ENCODE measurements around the gene CDC42BPB.
A peak's percentile ranks its signal among the peaks of the same experiment; 100 is the strongest.

CDC42BPB gene

DNA sequence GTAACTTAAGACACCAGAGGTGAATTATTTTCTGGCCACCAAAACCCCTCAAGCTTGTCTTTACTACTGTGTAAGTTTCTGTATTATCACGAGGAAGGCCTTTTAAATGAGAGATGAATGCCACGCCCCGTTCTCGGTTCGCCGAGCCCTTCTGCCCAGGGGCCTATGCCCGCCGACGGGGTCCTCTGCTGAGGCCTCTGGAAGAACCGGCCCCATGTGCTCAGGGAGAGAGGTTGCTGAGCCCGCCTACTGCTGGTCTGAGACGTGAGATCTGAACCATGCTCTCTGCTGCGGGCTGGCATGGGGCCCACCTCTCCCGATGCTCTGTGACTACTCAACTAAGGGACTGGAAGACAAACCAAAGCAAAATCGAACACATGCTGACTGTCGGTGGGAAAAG is 113.9 kb downstream of the CDC42BPB start:
- no peak for DNase-seq

DNA sequence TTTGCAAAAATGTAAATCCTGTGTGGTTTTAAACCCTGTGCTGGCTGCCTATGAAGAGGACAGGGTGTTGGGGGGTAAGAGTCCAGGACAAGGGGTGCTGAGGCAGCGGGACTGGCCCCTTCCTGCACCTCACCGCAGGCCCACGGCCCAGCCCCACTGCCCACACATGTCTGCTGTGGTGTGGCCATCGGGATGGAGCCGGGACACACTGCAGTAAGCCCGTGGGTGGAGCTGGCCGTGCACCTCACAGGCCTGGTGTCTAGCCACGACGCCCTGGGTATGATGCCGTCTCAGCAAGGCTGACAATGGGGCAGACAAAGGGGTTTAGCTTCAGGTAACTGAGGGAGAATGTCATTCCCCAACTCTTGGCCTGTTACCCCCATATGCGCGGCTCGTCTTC is 115.3 kb downstream of the CDC42BPB start:
- no peak for DNase-seq

DNA sequence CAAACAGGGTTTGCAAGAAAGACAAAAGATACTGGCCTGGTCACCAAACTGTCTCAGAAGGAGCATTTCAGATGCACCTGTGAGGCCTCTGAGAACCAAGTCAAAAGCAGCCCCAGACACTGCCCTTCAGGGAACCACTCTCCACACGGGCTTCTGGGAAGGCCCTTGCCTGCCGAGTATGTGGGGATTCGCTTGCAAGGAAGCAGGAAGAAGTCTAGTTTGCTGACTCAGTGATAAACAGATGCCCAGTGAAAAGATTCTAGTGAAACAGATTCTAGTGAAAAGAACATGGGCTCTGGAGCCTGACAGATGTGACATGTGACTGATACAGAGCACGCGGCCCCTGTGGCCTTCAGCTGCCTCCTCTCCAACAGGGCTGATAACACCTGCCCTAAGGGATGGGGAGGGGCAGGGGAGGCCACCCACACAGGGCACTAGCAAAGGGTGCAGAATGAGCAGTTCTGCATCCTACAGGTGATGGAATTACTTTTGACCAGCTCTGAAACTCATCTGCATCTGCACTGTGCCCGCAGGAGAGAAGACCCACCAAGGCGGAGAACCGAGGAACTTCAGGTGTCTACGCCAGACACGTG is 115.8 kb downstream of the CDC42BPB start:
- no peak for DNase-seq

DNA sequence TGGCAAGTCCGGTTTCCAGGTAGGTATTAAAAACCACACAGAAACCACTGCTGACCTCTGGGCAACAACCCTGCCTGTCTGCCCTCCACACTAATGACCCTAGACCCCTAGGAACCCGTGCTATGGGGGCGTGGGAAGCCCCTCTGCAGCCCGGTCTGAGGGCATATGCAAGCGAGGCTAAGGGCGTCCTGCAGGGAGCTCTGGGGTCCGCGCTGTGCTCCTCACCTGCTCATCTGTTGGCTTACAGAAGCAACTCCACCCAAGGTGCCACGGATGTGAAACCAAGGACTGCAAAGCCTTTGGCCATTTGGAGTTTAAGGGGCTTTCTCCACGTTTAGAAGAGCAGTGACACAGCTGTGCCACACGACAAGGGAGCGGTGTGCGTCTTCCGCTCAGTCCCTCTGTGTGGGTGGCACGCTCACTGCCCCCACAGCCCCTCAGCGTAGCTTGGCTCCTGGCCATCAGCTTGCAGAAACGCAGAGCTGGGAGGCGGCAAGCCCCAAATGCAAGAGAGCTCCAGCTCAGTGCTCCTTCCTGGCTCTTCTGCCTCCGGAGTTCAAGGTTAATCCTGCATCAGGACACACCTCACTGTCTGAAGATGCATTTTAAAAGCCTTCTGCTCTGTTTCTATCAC is 116.5 kb downstream of the CDC42BPB start:
- DNase-seq, result no peak

DNA sequence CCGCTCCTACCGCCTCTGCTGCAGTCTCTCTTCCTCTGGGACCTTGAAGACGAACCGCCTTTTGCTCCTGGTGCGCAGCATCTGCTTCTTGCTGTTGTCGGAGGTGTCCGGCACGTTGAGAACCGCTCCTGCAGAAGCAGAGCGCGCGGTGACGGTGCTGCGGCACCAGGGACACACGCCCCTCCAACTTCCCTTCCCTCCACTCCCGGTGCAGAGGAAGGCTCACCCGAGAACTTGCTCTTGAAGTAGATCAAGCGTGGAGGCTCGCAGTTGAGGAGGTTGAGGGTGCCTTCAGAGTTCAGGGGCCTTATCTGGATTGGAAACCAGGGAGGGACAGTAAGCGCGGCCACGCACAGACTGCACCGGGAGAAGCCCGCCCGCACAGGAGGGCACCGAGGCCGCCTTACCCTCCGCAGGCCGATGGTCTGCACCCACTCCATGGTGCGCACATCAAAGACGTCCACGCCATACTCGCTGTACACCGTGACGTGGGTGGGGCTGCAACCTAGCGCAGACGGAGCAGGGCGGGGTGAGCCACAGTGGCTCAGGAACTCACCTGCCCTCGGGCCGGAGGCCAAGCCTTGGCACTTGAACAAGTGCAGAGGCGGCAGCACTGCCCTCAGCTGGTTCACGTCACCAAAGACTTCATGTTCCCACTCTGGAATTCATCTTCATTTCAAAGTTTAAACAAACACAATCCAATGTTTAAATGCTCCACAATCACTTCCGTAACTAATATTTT is 117.4 kb downstream of the CDC42BPB start:
- no peak for DNase-seq

DNA sequence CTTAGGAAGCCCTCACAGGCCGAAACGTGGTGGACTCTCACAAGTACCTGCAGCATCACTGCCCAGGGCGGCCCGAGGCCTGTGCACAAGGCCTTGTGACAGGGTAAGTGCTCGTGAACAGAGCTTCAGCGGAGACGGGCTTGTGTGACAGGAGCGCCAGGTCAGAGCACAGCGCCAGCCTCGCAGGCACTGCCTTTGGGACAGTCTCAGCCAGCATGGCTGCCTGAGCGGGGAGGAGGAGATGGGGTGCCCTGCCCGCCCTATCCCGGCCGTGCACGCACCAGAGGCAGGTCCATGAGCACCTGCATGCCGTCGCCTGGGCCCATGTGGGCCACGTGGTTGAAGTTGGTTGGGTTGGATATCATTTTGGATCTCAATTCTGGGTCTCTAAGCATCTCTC is 118.0 kb downstream of the CDC42BPB start:
- no peak for DNase-seq

DNA sequence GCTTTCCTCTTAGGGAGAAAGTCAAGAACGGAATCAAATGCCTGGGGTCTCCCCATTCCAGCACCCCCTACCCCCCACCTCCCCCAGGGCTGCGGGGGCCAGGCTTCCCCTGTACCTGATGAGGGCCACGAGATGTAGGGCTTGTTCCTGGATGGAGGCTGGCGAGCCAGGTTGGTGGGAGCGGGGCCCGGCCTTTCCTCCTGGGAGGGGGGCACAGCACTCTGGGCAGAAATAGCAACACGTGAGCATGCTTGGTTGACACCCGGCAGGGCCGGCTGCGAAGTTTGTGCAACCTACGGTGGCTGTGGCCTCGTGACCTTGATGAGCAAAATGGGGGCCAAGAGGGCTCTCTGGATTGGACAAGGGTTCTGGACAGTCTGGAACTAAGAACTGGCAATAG is 119.2 kb downstream of the CDC42BPB start:
- DNase-seq, result no peak

DNA sequence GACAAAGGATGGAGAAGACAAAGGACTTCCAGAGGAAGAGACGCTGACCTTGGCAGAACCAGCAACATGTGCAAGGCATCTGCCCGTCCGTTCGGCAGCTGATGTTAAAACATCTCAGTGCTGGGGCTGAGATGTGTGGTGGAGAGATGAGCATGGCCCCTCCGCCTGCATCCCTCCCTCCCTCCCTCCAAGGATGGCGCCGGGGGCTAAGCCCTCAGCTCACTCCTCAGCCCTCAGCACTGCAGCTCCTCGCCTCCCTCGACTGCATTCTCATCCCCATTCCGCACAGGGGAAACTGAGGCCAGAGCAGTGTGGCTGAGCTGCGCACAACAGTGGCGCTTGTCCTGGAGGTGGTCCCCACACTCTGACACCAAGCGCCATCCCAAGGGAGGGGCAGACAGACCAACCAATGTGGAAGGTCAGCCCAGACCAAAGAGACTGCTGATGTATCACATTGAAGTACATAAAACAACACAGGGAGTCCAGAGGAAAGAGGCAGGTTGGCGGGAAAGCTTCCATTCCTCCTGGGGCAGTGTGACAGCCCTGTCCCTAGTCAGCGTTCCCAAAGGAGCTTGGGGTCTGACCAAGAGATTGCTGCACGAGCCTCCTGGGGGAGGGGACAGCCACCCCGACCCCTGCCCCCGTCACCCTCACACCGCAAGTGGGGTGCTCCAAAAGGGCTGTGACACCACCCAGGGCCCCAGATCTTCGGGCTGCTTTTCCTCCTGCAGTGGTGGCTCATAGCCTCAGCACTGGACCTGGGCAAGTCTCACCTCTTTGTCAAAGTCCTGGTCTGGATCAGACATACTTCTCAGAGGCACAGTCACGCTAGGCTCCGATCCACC is 119.8 kb downstream of the CDC42BPB start:
- no peak for DNase-seq

DNA sequence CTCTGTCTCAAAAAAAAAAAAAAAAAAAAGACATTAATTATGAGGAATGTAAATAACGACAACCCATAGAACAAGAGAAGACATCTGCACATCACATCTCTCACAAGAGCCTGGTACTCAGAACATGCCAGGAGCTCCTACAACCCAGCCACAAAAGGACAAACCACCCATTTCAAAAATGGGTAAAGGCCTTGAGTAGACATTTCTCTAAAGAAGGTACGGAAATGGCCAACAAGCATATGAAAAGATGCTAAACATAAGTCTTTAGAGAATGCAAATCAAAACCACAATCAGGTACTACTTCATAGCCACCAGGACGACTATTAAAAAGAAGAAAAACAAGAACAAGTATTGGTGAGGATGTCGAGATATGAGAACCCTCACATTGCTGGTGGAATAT is 121.6 kb downstream of the CDC42BPB start:
- DNase-seq, result no peak

DNA sequence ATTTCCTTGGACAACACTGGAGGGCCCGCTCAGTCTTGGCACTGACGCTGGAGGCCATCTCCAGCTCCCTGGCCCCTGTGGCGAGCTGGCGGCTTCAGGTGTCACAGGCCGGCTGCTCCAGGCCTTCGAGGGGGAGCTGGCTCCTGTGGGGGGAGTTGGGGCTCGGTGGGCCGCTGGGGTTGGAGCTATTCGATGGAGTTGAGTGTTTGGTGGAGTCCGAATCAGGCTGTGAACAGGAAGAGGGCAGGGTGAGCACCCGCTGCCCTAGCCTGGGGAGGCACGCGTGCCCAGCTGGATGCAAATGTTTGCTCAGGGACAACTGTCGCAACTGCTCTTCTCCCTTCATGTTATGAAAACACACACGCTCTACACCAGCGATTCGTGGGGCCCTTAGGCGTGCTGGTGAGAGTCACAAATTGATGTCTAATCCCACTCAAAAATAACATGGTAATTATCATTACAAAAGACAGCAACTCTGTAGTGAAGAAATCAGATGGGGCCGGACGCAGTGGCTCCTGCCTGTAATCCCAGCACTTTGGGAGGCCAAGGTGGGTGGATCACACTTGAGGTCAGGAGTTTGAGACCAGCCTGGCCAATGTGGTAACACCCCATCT is 123.6 kb downstream of the CDC42BPB start:
- DNase-seq, result no peak

DNA sequence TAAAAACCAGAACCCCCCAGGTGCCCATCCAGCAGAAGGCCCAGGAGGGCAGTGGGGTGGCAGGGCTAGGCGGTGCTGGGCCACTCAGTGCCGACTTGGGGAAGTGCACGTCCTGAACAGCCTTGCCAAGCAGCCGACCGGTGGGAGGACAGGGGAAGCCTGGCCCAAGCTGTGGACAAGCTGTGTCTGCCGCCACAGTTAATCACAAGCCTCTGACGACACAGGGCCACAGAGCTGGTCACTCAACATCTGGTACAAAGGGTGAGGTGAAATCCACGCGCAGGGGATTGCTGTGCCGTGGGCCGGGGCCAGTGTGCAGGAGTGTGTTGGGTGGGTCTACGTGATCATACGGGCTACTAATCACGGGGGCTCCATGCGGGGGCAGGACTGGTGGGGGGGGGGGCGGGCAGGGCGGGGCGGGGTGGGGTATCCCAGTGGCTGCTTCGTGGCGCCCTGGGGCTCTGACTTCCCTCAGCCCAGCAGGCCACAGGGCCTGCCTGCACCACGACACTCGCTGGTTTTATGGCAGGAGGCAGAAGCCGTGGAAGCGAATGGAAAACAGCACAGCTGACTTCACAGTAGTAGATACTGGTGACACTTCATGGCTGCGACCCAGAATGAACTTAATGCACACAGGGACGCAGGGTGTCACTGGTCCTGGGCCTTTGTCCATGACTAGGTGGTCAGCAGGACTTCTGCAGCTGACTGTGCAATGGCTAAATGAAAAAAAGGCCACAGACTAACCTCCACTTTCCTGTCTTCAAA is 124.7 kb downstream of the CDC42BPB start:
- no peak for DNase-seq

DNA sequence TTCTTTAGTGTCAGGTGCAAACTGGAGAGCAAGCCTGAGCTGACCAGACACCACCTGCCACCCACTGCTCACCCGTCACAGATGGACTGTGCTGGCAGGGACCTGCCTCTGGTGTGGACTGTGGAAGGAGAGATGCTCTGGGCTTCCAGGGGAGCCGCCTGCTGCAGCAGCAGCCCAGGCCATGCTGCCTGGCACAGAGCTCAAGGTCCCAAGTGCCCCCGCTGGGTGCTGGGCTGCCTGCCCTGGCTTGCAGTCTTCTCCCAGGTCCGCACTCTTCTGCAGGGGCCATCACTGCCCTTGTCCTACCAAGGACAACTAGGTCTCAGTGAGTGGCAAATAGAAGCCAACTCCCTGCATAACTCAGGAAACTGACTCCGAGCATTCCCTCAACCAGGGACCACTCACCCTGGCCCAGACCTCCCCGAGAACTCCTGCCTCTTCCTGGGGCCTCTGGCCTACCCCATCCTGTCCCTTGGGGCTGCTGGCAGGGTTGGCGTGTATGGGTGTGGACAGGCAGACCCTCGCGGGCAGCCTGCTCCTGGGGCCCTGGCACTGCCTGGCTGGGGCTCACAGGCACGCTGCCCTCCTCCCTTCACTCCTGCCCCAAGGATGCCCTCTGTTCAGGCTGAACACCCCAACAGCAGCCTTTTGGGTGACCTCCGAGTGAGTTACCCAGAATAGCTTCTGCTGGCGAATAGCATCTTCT is 125.6 kb downstream of the CDC42BPB start:
- no peak for DNase-seq

DNA sequence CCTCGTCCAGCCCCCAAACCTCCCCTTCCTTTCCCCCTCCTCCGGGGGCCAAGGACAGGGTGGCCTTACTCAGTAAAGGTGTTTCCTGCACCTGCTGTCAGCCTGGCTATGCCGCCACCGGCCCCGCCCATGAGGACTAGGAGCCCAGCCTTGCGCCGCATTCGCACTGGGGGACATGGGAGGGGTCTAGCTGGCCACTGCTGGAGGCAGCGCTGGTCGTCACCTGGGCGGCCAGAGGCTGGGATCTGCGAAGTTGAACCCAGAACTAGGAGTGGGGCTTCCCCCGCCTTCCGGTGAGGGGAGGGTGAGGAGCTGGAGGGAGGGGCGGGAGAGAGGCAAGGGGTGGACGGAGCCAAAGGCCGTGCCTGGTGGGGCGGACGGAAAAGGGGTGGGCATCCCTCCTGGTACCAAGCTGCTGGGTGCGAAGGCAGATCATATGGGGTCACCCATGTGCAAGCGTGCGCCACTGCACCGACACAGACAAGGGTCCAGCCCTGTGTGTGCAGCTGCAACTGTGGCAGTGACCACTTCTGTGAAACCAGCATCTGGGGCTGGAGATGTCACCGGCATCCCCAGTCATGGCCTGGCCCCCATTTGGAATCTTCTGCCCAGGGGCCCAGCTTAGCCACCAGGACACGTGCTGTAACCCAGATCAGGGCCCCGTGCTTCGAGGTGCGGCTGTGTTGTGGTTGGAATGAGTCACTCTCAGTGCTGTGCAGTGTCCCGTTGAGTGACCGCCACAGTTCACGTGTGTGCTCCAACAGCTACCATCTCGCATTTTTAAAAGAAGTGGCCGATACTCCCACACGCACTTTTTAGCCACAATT is 126.4 kb downstream of the CDC42BPB start:
- peak; percentile 50 for DNase-seq

DNA sequence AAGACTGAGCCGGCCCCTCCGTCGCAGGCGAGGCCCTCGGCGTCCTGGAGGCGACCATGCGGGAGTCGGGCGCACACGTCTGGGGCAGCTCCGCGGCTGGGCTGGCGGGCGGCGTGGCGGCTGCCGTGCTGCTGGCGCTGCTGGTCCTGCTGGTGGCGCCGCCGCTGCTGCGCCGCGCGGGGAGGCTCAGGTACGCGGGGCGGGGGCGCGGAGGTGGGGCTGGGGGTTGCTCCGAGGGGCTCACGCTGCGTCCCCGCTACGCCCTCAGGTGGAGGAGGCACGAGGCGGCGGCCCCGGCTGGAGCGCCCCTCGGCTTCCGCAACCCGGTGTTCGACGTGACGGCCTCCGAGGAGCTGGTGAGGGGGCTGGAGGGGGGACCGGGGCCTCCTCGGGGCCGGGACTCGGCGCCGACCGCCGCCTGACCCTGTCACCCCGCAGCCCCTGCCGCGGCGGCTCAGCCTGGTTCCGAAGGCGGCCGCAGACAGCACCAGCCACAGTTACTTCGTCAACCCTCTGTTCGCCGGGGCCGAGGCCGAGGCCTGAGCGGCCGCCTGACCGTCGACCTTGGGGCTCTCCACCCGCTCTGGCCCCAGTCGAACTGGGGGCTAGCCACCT is 127.1 kb downstream of the CDC42BPB start:
- no peak for DNase-seq

DNA sequence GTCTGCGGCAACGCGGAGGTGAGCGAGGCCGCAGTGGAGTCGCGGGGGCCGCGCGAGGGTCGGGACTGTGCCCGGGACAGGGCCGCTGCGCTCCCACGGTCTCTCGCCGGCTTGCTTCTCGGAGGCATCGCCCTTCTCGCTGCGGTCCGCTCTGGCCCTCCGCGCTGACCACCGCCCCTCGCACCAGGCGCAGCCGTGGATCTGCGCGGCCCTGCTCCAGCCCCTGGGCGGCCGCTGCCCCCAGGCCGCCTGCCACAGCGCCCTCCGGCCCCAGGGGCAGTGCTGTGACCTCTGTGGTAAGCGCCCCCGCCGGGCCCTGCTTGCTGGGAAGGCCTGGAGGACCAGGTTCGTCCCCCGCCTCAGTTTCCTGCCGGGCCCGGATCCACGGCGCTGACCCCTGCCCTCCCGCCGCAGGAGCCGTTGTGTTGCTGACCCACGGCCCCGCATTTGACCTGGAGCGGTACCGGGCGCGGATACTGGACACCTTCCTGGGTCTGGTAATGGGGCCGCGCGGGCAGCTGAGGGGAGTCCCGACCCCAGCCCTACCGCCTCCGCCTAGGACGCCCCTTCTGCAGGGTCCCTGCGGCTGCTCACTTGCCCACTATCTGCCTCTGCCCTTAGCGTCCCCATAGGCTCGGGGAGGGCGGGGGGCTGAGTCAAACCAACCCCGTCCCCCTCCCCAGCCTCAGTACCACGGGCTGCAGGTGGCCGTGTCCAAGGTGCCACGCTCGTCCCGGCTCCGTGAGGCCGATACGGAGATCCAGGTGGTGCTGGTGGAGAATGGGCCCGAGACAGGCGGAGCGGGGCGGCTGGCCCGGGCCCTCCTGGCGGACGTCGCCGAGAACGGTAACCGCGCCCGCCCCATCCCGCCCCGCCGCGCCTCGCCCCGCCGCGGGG is 127.9 kb downstream of the CDC42BPB start:
- DNase-seq, result peak; percentile 57

DNA sequence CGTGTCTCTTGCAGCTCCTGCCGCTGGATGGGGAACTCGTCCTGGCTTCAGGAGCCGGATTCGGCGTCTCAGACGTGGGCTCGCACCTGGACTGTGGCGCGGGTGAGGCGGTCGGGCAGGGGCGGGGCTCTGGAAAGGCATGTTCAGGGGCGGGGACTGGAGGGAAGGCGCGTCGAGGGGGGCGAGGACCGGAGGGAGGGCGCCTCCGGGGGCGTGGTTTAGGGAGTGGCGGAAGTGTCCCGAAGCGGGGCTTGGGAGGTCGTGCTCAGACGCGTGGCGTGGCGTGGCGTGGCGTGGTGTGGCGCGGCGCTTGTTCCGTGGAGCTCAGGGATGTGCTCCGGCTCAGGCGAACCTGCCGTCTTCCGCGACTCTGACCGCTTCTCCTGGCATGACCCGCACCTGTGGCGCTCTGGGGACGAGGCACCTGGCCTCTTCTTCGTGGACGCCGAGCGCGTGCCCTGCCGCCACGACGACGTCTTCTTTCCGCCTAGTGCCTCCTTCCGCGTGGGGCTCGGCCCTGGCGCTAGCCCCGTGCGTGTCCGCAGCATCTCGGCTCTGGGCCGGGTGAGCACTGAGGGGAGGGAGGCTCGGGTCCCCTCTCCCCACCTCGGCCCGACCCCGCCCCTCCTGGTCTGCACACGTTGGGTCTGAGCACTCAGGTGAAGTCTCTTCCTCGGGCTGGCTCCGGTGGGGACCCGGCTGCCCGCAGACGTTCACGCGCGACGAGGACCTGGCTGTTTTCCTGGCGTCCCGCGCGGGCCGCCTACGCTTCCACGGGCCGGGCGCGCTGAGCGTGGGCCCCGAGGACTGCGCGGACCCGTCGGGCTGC is 128.7 kb downstream of the CDC42BPB start:
- peak; percentile 65 for DNase-seq

DNA sequence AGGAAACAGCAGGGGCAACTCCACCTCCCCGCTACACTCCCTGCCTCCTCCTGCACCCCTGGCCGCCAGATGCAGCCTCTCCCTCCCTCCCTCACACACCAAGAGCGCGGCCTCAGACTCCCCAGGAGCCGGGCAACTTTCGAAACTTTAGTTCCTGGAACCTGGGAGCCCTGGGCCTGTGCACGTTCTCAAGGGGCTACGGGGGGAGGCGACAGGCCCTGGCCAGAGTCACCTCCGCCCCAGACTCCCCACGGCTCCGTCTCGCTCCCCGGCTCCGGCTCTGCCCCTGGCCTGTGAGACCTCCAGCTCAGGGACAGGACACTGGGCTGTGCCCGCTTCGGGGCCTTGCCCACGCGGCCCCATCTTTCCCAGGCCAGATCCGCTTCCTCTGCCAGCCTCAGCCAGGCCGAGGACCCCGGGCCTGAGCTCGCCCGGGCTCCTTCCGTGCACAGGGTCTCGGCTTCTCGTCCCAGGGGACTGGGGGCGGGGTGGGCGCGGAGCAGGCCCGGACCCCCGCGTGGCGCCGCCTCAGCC is 129.4 kb downstream of the CDC42BPB start:
- peak; percentile 88 for DNase-seq

All from right kidney (tissue), 1 donor.